Activated T-cell treated with anti-CD3 and anti-CD28 coated beads, Interleukin-2, amount 50 U/mL, for 72 hours (primary cell): ENCODE results near the gene ASTN2. TPM values are rescaled to one million over a fixed set of nuclear protein-coding genes. Genes with fewer than 3 reads are reported as not detected.

Source experiments
- ATAC-seq, 2 donors: fragments of 150-1000 bp; cut with Tn5 transposase; replicated peaks in 1 of 2; 2 replicates each; pipeline ENCODE4 v1.10.0; 2021; ENCODE audit warnings: moderate library complexity in 2 of 2, mild to moderate bottlenecking in 1 of 2
- DNase-seq, 2 donors: peaks; one replicate each; pipeline ENCODE4 v3.0.0; 2021 to 2022; ENCODE audit warnings: mixed read lengths in 1 of 2
- H3K27ac Mint-ChIP-seq: one replicate; pipeline ENCODE4 v1.8.0; 2022; ENCODE audit warnings: mild to moderate bottlenecking, moderate library complexity, mixed read lengths
- H3K27me3 Mint-ChIP-seq: one replicate; pipeline ENCODE4 v1.8.0; 2022; ENCODE audit warnings: low read depth, mixed read lengths
- H3K36me3 Mint-ChIP-seq, 2 donors: one replicate each; pipeline ENCODE4 v1.8.0; 2022; ENCODE audit warnings: mixed read lengths in 2 of 2, mild to moderate bottlenecking in 1 of 2; ENCODE audit not compliant: insufficient read depth in 2 of 2
- H3K4me1 Mint-ChIP-seq: one replicate; pipeline ENCODE4 v1.8.0; 2022; ENCODE audit warnings: low read depth, mixed read lengths
- H3K4me3 Mint-ChIP-seq, 2 donors: one replicate each; pipeline ENCODE4 v1.8.0; 2022; ENCODE audit warnings: mild to moderate bottlenecking in 2 of 2, mixed read lengths in 2 of 2, moderate library complexity in 2 of 2
- H3K9me3 Mint-ChIP-seq, 2 donors: one replicate each; pipeline ENCODE4 v1.8.0; 2022; ENCODE audit warnings: mixed read lengths in 2 of 2
- total RNA-seq, 2 donors: library from RNA; stranded (reverse); gene quantifications; one replicate each; pipeline ENCODE4 v1.2.3, GENCODE V29; 2022

Gene ASTN2
- total RNA-seq, 2 donors from 2014 or later = 4.2 to 5.6 TPM

DNA sequence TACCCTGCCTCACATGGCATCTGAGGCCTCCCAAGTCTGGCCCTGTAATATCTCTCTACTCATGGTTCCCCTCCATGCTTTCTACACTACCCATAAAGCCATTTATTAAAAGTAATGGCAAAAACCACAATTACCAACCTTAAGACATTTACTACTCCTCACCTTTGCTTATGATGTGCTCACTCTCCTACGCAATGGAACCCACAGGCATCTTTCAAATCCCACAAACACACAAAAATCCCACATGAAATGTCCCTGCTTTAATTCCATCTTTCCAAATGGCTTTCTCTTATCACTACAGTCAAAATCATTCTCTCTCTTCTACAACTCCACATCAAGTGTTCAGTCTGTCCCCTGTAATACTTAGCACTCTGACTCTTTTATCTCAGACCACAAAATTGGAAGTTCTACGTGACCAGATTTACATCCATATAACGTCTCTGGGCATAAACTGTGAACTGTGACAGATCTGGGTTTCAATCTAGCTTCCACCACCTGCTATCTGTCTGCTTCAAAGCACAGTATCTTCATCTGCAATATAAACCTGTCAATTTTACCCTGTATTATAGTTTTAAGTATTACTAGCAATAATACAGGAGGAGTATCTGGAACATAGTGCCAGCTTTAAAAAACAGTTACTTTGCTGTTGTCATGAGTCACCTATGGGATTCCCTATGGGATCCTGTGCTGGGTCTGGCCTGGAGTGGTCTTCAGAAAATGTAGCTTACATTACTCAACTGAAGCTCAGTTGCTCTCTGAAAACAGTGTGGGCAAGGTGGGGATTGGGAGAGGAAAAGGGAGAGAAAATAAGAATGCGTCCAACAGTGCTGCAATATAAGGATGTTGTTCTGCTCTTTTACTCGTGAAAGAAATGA, 864.8 kb downstream of the ASTN2 start:
- Mint-ChIP-seq H3K4me3 (no peak overlapping the region), H3K9me3 (no peaks in the 10 kb centered on the region), H3K27me3 (no peaks in the 10 kb centered on the region), H3K27ac (no peak overlapping the region), H3K36me3 (no peaks in the 10 kb centered on the region), H3K4me1 (peaks cover 8% of the 10 kb centered on the region)
- DNase-seq (no peak), ATAC-seq (no peak)

DNA sequence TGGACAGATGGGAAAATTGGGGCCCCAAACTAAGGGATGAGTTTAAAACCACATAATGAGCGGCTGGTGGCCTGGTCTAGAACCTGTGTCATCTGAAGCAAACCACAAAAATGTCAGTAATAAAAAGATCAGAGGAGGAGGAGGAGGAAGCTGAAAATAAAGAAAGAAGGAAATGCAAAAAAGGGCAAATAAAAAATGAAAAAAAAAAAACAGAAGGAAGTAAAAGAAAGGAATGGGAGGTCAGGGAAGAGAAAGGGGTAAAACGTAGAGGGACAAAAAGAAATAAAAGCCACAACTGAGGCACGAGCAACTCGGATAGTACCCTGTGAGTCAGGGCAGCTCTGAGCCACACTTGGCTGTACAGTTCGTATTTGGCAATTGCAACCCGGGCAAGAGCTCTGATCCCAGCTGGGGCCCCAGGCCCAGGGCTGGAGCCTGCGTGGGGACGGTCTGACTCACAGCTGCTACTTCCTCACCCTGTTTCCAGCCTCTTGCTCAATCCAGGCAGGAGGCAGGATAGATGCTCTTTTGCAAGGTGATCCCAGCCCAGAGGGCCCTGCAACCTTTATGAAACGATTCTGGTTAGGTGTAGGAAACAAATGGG, 865.7 kb downstream of the ASTN2 start:
- no peaks in the 10 kb centered on the region for H3K36me3 Mint-ChIP-seq
- ATAC-seq (no peak), DNase-seq (no peak)
- H3K4me1 Mint-ChIP-seq = peaks cover 8% of the 10 kb centered on the region
- no peak overlapping the region for H3K4me3 Mint-ChIP-seq
- no peak overlapping the region for H3K27ac Mint-ChIP-seq
- no peaks in the 10 kb centered on the region for H3K27me3 Mint-ChIP-seq
- no peaks in the 10 kb centered on the region for H3K9me3 Mint-ChIP-seq

DNA sequence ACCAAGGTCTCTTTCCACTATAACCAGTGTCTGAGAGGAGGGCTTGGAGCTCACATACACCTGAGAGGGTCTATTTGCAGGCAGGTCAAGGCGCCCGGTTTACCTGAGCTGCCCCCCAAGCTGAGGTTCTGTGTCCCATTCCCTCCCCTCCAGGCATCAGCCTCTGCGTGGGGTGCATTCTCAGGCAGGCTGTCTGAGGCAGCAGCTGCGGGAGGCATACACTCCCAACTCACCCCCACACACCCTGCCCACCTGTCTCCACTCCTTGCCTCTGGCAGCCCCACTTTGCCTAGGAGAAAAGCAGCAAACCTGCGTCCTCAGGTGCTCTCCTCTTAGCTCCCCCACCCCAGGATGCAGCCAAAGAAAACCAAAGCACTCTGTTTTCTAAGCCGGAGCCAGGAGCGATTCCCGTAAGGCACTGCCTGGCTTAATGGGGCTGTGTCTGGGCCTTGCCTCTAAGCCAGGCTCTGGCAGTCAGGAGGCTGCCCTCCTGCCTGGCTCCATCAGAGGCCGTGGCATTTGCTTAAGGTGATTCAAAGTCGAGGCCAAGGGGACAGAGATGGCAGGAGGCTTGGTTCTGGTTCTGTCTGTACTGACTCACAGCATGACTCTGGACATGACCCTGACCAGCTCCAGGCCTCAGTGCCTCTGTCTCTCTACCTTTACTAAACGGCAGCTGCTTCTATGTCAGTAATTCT, 867.0 kb downstream of the ASTN2 start:
- H3K27ac Mint-ChIP-seq = no peak overlapping the region
- no peaks in the 10 kb centered on the region for H3K9me3 Mint-ChIP-seq
- H3K27me3 Mint-ChIP-seq = no peaks in the 10 kb centered on the region
- H3K4me1 Mint-ChIP-seq = peaks cover 8% of the 10 kb centered on the region
- H3K36me3 Mint-ChIP-seq = no peaks in the 10 kb centered on the region
- H3K4me3 Mint-ChIP-seq = no peak overlapping the region
- ATAC-seq (no peak), DNase-seq (no peak)

DNA sequence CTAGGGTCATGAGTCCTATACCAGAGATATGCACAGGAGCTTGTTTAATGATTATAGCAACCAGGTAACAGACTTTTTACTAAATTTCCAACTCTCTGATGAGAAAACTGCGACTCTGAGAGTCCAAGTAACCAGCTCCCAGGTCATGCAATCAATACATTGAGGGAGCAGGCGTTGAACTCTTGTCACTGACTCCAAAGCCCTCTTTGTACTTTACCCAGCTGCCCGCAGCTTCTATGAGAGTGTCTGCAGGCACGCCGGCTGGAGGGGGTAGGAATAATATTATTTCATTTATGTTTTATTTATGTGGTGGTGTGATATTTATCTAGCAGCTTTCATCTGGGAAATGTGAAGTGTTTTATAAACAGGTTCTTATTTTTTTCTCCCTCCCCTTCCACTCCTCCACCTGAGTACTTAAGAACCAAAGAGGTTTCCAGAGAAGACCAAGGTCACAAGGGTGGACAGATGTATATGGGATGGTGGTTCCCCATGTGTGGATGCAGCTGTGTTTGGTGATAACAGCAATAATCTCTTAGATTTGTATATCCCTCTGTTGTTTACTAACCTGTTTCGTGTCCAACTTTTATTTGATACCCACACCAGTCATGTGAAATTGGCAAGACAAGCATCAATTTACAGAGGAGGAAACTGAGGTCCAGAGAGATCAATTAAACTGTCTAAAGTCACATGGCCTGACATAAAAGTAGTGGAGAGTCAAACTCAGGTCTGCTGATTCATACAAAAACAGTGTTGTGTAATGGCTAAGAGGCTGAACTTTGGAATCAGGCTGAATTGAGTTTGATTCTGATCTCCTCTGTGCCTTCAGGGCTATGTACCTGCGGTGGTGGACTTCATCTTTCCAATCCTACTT, 867.9 kb downstream of the ASTN2 start:
- Mint-ChIP-seq H3K4me3 (no peak overlapping the region), H3K36me3 (no peaks in the 10 kb centered on the region), H3K27me3 (no peaks in the 10 kb centered on the region), H3K27ac (no peak overlapping the region), H3K9me3 (no peaks in the 10 kb centered on the region), H3K4me1 (peaks cover 8% of the 10 kb centered on the region)
- no peak for DNase-seq
- no peak for ATAC-seq

DNA sequence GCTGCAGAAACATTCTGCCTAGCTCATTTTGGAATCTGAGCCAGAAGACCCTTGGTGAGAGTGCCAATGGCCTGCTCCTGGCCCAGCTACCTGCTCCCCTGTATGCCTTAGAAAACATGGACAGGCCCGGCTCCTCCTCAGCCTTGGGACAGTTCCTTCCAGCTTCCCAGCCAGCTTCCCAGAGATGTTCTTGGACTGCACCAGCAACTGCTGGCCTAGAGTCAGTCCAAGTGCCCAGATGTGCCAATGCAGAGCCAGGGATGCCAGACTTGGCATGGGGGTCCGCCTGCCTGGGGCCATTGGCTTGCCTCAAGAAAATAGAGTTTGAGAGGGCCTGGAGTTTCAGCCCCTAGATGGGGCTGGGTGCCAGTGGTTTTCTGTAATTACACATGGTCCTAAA, 870.0 kb downstream of the ASTN2 start:
- H3K27me3 Mint-ChIP-seq = no peaks in the 10 kb centered on the region
- no peak overlapping the region for H3K27ac Mint-ChIP-seq
- H3K4me1 Mint-ChIP-seq = peaks cover 8% of the 10 kb centered on the region
- DNase-seq = no peak
- no peak for ATAC-seq
- no peaks in the 10 kb centered on the region for H3K36me3 Mint-ChIP-seq
- H3K4me3 Mint-ChIP-seq = no peak overlapping the region
- no peaks in the 10 kb centered on the region for H3K9me3 Mint-ChIP-seq

DNA sequence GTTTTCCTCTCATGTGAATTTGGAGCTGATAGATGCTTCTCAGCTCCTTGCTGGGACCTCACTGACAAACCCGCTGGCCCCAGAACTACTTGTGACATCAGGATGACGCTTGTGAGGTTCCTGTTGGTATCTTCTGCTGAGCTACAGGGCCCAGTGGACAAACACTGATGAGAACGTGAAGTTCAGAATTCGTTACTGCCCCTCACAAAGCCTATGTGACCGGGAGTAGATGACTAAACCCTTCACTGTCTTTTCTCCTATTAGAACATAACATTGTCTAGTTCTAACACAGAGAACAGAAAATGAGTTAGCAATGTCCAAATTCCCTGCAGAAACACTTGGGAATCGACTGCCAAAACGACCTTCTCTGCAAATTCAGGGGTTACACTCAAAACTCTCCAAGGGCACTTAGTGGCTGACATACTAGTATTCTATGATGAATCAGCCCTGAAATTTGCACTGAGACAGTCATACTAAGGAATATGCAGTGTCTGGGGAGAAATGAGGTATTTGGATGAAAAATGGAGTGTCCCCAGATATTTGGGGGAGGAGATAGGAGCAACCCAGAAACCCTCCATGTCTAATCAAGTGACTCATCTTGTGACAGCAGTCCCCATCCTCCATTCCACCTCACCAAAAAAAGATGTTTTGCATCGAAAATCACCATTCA, 871.0 kb downstream of the ASTN2 start:
- Mint-ChIP-seq H3K4me3 (no peak overlapping the region), H3K4me1 (peaks cover 4% of the 10 kb centered on the region), H3K27ac (no peak overlapping the region), H3K9me3 (peaks cover 0 to 4% of the 10 kb centered on the region in 2 donors), H3K36me3 (no peaks in the 10 kb centered on the region), H3K27me3 (no peaks in the 10 kb centered on the region)
- DNase-seq (no peak), ATAC-seq (no peak)

DNA sequence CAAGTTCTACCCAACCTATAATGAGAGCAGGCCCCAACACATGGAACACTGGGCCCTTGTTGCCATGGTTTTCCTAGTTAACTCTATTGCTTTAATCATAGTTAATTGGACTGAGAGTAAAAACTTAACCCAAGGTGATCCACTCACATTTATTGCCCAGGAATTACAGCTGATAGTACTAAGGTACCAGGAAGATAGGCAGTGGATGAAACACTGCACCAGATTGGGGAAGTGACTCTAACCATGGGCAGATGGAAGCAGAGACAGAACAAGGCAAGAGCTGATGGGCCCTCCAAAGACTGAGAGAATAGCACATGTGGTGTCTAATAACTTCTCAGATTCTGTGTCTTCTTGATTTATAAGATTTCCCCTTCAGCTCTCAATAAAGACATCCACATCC, 873.5 kb downstream of the ASTN2 start:
- Mint-ChIP-seq H3K27me3 (no peaks in the 10 kb centered on the region), H3K4me3 (no peak overlapping the region), H3K9me3 (peaks cover 2 to 12% of the 10 kb centered on the region in 2 donors), H3K27ac (no peak overlapping the region), H3K4me1 (no peaks in the 10 kb centered on the region), H3K36me3 (peaks cover 2 to 6% of the 10 kb centered on the region in 2 donors)
- DNase-seq (no peak), ATAC-seq (no peak)

DNA sequence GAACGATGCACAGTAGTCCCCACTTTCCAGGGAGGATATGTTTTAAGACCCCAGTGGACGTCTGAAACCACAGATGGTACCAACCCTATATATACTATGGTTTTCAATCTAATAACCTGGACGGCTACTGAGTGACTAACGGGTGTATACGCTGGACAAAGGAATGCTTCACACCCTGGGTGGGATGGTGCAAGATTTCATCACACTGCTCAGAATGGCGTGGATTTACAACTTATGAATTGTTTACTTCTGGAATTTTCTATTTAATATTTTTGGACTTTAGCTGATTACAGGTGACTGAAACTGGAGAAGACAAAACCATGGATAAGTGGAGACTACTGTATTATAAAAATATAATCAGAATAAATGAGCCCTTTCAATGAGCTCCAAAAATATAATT, 875.3 kb downstream of the ASTN2 start:
- Mint-ChIP-seq H3K27ac (no peak overlapping the region), H3K9me3 (peaks cover 6 to 16% of the 10 kb centered on the region in 2 donors), H3K27me3 (no peaks in the 10 kb centered on the region), H3K36me3 (peaks cover 2 to 8% of the 10 kb centered on the region in 2 donors), H3K4me1 (no peaks in the 10 kb centered on the region), H3K4me3 (no peak overlapping the region)
- DNase-seq (no peak), ATAC-seq (no peak)

DNA sequence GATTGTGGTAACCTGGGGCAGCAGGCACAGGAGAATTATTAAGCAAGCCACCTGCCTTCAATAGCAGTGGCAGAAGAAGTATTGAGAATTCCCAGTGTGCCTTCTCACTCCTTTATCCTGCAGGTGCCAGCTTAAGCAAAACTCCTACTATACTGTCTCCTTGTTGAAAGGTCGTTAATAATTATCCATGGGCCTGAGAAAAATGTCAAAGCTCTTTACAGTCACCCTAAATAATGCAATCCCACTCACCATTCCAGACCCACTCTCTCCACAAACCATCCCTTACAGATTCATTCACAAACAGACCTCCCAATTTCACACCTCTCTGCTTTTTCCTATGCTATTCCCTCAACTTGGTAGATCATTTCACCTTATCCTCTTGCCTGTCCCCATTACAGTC, 889.2 kb downstream of the ASTN2 start:
- H3K4me3 Mint-ChIP-seq = no peak overlapping the region
- ATAC-seq (no peak), DNase-seq (no peak)

DNA sequence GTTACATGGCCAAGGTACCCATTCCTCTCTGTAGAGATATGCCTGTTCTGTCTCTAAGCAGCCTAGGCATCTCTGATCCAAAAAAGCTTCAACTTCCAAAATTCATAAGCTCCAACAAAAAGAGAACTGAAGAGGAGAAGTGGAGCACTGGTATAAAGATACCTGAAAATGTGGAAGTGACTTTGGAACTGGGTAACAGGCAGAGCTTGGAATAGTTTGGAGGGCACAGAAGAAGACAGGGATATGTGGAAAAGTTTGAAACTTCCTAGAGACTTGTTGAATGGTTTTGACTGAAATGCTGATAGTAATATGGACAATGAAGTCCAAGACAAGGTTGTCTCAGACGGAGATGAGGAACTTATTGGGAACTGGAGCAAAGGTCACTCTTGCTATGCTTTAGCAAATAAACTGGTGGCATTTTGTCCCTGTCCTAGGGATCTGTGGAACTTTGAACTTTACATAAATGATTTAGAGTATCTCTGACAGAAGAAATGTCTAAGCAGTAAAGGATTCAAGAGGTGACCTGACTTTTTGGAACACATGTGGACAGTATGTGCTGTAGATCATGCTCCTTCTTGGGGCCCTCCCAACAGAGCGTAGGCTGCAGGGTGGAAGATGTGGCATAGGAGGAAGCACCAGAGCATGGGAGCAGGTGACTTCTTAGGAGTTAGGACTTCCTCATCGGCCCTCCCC, 889.9 kb downstream of the ASTN2 start:
- Mint-ChIP-seq H3K36me3 (peaks cover 3 to 4% of the 10 kb centered on the region in 2 donors), H3K4me3 (no peak overlapping the region), H3K27me3 (no peaks in the 10 kb centered on the region), H3K4me1 (no peaks in the 10 kb centered on the region), H3K9me3 (peaks cover 8 to 16% of the 10 kb centered on the region in 2 donors), H3K27ac (no peak overlapping the region)
- no peak for ATAC-seq
- no peak for DNase-seq

More for the DNA sequence above, 889.2 kb downstream of the ASTN2 start:
- H3K27me3 Mint-ChIP-seq = no peaks in the 10 kb centered on the region
- peaks cover 8 to 15% of the 10 kb centered on the region in 2 donors for H3K9me3 Mint-ChIP-seq
- H3K27ac Mint-ChIP-seq = no peak overlapping the region
- peaks cover 2 to 4% of the 10 kb centered on the region in 2 donors for H3K36me3 Mint-ChIP-seq
- no peaks in the 10 kb centered on the region for H3K4me1 Mint-ChIP-seq

DNA sequence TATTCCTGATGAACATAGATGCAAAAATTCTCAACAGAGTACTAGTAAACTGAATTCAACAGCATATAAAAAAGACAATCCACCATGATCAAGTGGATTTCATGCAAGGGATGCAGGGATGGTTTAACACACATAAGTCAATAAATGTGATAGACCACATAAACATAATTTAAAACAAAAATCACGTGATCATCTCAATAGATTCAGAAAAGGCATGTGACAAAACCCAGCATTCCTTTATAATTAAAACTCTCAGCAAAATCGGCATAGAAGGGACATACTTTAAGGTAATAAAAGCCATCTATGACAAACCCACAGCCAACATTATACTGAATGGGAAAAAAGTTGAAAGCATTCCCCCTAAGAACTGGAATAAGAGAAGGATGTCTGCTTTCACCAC, 894.6 kb downstream of the ASTN2 start:
- Mint-ChIP-seq H3K9me3 (peaks cover 20 to 24% of the 10 kb centered on the region in 2 donors), H3K36me3 (peaks cover 11 to 12% of the 10 kb centered on the region in 2 donors), H3K27me3 (no peaks in the 10 kb centered on the region), H3K27ac (no peak overlapping the region), H3K4me1 (no peaks in the 10 kb centered on the region), H3K4me3 (no peak overlapping the region)
- ATAC-seq (no peak), DNase-seq (no peak)

DNA sequence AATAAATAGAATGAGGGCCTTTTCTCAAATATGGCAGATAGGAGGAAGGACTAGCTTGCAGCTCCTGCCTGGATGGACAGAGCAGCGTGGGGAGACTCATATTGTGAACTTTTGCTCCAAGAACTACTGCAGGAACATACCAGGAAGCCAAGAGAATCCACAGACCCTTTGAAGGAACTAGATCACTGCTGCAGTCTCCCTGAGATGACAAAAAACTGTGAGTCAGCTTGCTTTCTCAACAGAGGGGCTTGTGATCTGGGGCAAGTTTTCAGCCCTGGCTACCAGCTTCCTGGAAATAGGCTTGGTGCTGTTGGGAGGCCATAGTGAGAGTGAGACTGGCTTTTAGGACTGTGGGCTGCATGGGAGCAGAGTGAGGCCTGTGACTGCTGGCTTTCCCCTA, 898.4 kb downstream of the ASTN2 start:
- ATAC-seq (no peak), DNase-seq (no peak)
- no peak overlapping the region for H3K4me3 Mint-ChIP-seq
- no peaks in the 10 kb centered on the region for H3K4me1 Mint-ChIP-seq
- no peaks in the 10 kb centered on the region for H3K27me3 Mint-ChIP-seq
- H3K36me3 Mint-ChIP-seq = peaks cover 11 to 17% of the 10 kb centered on the region in 2 donors
- peaks cover 30% of the 10 kb centered on the region in 2 donors for H3K9me3 Mint-ChIP-seq
- no peak overlapping the region for H3K27ac Mint-ChIP-seq
